PFSK-1 (cell line): ENCODE data around the gene ZNF283.

ENCODE experiments used
- FOXP2 ChIP-seq: optimal IDR thresholded peaks from 2 replicates; pipeline ENCODE3; 2011; ENCODE audit warnings: borderline replicate concordance, control low read depth, inconsistent platforms; ENCODE audit not compliant: insufficient read depth; ENCODE audit errors: extremely low read length, extremely low read depth
- POLR2AphosphoS5 ChIP-seq: IDR thresholded peaks from 2 replicates; pipeline ENCODE4 v1.6.1; 2012; ENCODE audit warnings: low read depth, mild to moderate bottlenecking, control low read depth, low read length, moderate library complexity
- SIN3A ChIP-seq: IDR thresholded peaks from 2 replicates; pipeline ENCODE4 v1.6.1; 2012; ENCODE audit warnings: mild to moderate bottlenecking, low read length, moderate library complexity, borderline replicate concordance; ENCODE audit not compliant: insufficient read depth
- TAF1 ChIP-seq: IDR thresholded peaks from 2 replicates; pipeline ENCODE4 v1.6.1; 2012; ENCODE audit warnings: low read length, control low read depth, borderline replicate concordance; ENCODE audit not compliant: insufficient read depth
- TF ChIP-seq, protein P1 (sequence below), 2 experiments: IDR thresholded peaks; 2 replicates each; pipeline versions ENCODE4 v1.6.1 to v1.8.0; 2011 to 2012; ENCODE audit warnings: low read depth in 2 of 2, low read length in 2 of 2, control low read depth in 1 of 2, inconsistent platforms in 1 of 2, mild to moderate bottlenecking in 1 of 2, moderate library complexity in 1 of 2; ENCODE audit not compliant: insufficient read depth in 1 of 2

The ZNF283 gene

DNA sequence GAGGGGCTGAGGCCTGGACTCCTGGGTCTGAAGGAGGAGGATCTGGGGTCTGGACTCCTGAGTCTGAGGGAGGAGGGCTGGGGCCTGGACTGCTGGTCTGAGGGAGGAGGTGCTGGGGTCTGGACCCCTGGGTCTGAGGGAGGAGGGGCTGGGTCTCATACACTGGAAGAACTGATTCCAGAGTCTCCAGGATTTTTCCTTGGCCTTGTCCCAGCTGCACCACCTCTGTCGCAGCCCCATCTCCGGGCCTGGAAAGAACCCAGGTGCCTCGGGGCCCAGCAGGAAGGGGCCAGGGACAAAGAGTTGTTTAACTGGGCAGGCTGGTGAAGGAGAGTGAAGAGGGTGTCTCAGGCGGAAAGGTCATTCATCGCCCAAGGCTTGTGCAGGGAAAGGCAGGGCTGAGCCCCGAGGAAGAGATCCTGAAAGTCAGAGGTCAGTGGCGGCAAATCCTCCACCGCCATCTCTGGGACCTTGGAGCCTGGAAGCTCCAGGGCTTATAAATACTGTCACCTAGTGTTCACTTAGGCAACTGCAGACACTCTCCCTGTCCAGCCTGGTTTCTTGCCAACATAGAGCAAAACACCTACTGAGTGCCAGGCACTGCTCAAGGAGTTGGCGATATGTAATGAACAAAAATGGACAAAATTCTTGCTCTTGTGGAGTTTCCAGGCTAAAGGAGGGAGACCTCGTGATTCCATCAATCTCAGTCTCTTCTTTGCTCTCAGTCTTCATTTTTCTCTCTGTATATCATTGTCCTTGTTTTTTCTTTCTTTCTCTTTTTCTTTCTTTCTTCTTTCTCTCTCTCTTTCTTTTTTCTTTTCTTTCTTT, 41.9 kb upstream of the ZNF283 start:
- no peak for TF ChIP-seq POLR2AphosphoS5
- TF ChIP-seq, protein P1, sequence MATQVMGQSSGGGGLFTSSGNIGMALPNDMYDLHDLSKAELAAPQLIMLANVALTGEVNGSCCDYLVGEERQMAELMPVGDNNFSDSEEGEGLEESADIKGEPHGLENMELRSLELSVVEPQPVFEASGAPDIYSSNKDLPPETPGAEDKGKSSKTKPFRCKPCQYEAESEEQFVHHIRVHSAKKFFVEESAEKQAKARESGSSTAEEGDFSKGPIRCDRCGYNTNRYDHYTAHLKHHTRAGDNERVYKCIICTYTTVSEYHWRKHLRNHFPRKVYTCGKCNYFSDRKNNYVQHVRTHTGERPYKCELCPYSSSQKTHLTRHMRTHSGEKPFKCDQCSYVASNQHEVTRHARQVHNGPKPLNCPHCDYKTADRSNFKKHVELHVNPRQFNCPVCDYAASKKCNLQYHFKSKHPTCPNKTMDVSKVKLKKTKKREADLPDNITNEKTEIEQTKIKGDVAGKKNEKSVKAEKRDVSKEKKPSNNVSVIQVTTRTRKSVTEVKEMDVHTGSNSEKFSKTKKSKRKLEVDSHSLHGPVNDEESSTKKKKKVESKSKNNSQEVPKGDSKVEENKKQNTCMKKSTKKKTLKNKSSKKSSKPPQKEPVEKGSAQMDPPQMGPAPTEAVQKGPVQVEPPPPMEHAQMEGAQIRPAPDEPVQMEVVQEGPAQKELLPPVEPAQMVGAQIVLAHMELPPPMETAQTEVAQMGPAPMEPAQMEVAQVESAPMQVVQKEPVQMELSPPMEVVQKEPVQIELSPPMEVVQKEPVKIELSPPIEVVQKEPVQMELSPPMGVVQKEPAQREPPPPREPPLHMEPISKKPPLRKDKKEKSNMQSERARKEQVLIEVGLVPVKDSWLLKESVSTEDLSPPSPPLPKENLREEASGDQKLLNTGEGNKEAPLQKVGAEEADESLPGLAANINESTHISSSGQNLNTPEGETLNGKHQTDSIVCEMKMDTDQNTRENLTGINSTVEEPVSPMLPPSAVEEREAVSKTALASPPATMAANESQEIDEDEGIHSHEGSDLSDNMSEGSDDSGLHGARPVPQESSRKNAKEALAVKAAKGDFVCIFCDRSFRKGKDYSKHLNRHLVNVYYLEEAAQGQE (IDR thresholded peaks at IDR 0.05; ENCODE audit: insufficient read depth in 1 of 2, low read depth in 2 of 2, low read length in 2 of 2), result peak in 1 of 2 experiments; percentile 72; a peak in 2 of 4 replicates

DNA sequence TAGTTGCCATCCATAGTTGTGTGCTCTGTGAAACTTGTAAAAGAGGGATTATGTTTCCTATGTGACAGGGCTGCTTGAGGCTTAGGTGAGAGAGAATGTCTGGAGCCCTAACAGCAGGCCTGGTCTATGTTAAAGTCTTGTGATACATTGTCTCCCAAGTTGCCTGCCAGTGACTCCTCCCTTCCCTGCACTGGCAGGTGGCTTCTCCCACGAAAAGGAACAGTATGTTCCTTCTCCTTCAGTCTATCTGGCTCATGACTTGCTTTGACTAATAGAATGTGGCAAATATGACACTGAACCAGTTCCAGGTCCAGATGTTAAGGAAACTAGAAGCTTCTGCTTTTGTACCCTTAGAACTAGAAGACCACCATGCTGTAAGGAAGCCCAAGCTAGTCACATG, 40.5 kb upstream of the ZNF283 start:
- TF ChIP-seq POLR2AphosphoS5 (no peak), TAF1 (no peak), FOXP2 (no peak), SIN3A (no peak)
- TF ChIP-seq, protein P1 (IDR thresholded peaks at IDR 0.05; ENCODE audit: insufficient read depth in 1 of 2, low read depth in 2 of 2, low read length in 2 of 2), result no peak

DNA sequence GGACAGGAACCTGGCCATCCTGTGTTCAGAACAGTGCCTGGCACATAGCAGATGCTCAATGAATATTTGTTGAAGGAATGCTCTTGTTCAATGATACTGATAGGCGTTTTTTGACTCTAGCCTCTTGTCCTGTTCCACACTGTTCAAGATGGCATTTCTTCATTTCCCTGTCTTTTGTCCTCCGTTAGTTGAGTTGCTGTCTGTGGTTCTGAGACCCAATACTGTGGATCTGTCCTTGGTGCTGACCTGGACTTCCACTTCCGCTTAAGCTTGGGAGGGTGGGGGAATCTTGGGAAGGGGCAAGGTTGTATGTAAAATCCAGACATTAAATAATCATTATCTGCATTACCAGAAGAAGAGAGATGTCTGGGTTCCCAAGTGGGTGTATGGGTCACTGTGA, 38.1 kb upstream of the ZNF283 start:
- TF ChIP-seq, protein P1 (IDR thresholded peaks at IDR 0.05; ENCODE audit: insufficient read depth in 1 of 2, low read depth in 2 of 2, low read length in 2 of 2), result peak; percentile 92 to 100
- TF ChIP-seq POLR2AphosphoS5, result no peak
- peak; percentile 99; the same call in 1 of the 2 replicates for TF ChIP-seq SIN3A
- TF ChIP-seq FOXP2, result no peak

DNA sequence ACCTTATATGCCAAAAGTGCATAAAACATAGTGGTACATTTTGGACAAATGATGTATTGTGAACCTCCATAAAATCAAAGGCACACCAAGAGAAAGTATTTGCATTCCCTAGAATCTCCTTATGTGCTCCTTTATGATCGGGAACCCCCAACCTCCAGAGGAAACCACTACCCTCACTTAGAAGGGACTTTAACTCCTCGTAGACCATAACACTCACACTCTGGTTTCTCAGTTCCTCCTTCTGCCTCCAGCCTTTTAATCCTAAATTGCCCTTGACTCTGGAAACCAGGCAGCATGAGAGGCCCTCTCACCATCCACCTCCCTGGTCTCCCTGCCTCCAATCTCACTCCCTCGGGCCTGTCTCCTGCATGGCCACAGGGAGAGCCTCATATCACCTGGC, 36.5 kb upstream of the ZNF283 start:
- TF ChIP-seq SIN3A (no peak), POLR2AphosphoS5 (no peak), TAF1 (no peak)

DNA sequence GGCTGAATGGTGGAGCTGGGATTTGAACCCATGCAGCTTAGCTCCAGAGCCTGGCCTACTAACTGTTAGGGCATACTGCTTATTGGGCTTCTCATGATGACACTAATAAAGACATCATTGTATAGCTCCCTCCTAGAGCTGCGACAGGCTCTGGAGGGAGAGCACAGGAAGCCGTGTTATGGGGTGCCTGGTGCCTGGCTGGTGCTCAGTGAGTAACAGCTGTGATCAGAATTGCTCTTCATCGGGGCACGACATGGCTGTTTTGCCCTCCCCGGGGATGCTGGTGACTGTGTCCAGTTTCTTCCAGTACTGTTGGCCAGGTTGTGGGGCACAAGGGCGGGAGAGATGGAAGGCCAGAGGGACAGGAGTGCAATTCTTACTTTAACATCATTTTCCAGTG, 30.0 kb upstream of the ZNF283 start:
- no peak for TF ChIP-seq TAF1
- TF ChIP-seq, protein P1 (IDR thresholded peaks at IDR 0.05; ENCODE audit: insufficient read depth in 1 of 2, low read depth in 2 of 2, low read length in 2 of 2), result no peak
- TF ChIP-seq SIN3A, result no peak
- TF ChIP-seq POLR2AphosphoS5, result no peak
- no peak for TF ChIP-seq FOXP2
